Stimulated activated CD4-positive, alpha-beta T cell treated with anti-CD3 and anti-CD28 coated beads, Interleukin-1b, Interleukin-23, amount 100 ng/mL, for 4 hours (primary cell): ENCODE data around the gene EIF4G2.

Source experiments
- DNase-seq, 2 donors: peaks; one replicate each; pipeline ENCODE4 v3.0.0-alpha.2; 2020; ENCODE audit warnings: low read depth in 2 of 2

EIF4G2 gene

GRCh38 chr11:10771457-10771856, 37.3 kb downstream of the EIF4G2 start:
- DNase-seq = no peak

GRCh38 chr11:10770626-10771254, 38.0 kb downstream of the EIF4G2 start:
- DNase-seq = no peak

GRCh38 chr11:10764412-10764811, 44.3 kb downstream of the EIF4G2 start:
- no peak for DNase-seq

GRCh38 chr11:10763766-10764165, 45.0 kb downstream of the EIF4G2 start:
- DNase-seq = no peak

- no peak for DNase-seq
These were observed 45.8 kb downstream of the EIF4G2 start for GRCh38 chr11:10762913-10763421.

- DNase-seq = no peak
These were observed 46.5 kb downstream of the EIF4G2 start for GRCh38 chr11:10762185-10762584.

GRCh38 chr11:10761085-10761698, 47.5 kb downstream of the EIF4G2 start:
- no peak for DNase-seq

GRCh38 chr11:10758957-10759356, 49.8 kb downstream of the EIF4G2 start:
- no peak for DNase-seq

GRCh38 chr11:10752486-10752885, 56.2 kb downstream of the EIF4G2 start:
- DNase-seq = no peak

- no peak for DNase-seq
These were observed 56.7 kb downstream of the EIF4G2 start for GRCh38 chr11:10752061-10752460.

GRCh38 chr11:10751581-10751940, 57.2 kb downstream of the EIF4G2 start:
- no peak for DNase-seq

- DNase-seq = peak; percentile 74 to 88
These were observed 57.7 kb downstream of the EIF4G2 start, which contains the start of gene CTR9 for GRCh38 chr11:10750838-10751580. CTR9 (plus strand) TSS chr11:10751246; CDS start chr11:10751413, 167 bp downstream.

- DNase-seq = no peak
These were observed 59.2 kb downstream of the EIF4G2 start for GRCh38 chr11:10749476-10749875.

GRCh38 chr11:10747733-10748132, 61.0 kb downstream of the EIF4G2 start:
- no peak for DNase-seq
